Iris pigment epithelial cell (primary cell): ENCODE measurements around the gene SLC22A12.

Experiments used
- DNase-seq: peaks from one replicate; pipeline ENCODE4 v3.0.0-alpha.2; 2011; ENCODE audit warnings: low read depth

The SLC22A12 gene

GRCh38 chr11:64604458-64605243 lies 13.6 kb downstream of the SLC22A12 start:
- DNase-seq: no peak

GRCh38 chr11:64605244-64605560 lies 14.2 kb downstream of the SLC22A12 start:
- no peak for DNase-seq

- DNase-seq: no peak
These were observed 14.9 kb downstream of the SLC22A12 start for GRCh38 chr11:64605656-64606585.

- no peak for DNase-seq
These were observed 15.9 kb downstream of the SLC22A12 start for GRCh38 chr11:64606796-64607380.

- no peak for DNase-seq
These were observed 16.5 kb downstream of the SLC22A12 start for GRCh38 chr11:64607381-64607985.

- peak; percentile 35 for DNase-seq
These were observed 17.0 kb downstream of the SLC22A12 start for GRCh38 chr11:64608046-64608445.

GRCh38 chr11:64608636-64609035 lies 17.6 kb downstream of the SLC22A12 start:
- no peak for DNase-seq

- DNase-seq: no peak
These were observed 18.5 kb downstream of the SLC22A12 start for GRCh38 chr11:64609436-64610047.

GRCh38 chr11:64610596-64610995 lies 19.6 kb downstream of the SLC22A12 start:
- DNase-seq: no peak

- no peak for DNase-seq
These were observed 20.2 kb downstream of the SLC22A12 start for GRCh38 chr11:64611176-64611575.

GRCh38 chr11:64611869-64612646 lies 21.0 kb downstream of the SLC22A12 start:
- no peak for DNase-seq

- DNase-seq: no peak
These were observed 22.6 kb downstream of the SLC22A12 start for GRCh38 chr11:64613648-64614047.

GRCh38 chr11:64614917-64615316 lies 23.9 kb downstream of the SLC22A12 start:
- no peak for DNase-seq

- DNase-seq: no peak
These were observed 25.8 kb downstream of the SLC22A12 start for GRCh38 chr11:64616817-64617216.

- no peak for DNase-seq
These were observed 28.2 kb downstream of the SLC22A12 start for GRCh38 chr11:64619196-64619595.

GRCh38 chr11:64619811-64620380 lies 28.9 kb downstream of the SLC22A12 start:
- peak; percentile 81 for DNase-seq

- no peak for DNase-seq
These were observed 29.5 kb downstream of the SLC22A12 start for GRCh38 chr11:64620381-64620971.

GRCh38 chr11:64621283-64622019 lies 30.4 kb downstream of the SLC22A12 start:
- DNase-seq: no peak

GRCh38 chr11:64622681-64623080 lies 31.7 kb downstream of the SLC22A12 start:
- DNase-seq: no peak
